ENCODE results near the gene C17orf114.

Gene C17orf114

GRCh38 chr17:4850246-4850645 lies 48.1 kb upstream of the C17orf114 start:
- no peak overlapping the region for H3K27ac ChIP-seq (ENCODE audit: low read length)
- no peak overlapping the region for H2AFZ ChIP-seq (ENCODE audit: low read depth, low read length)
- H4K20me1 ChIP-seq (ENCODE audit: insufficient read depth): no peaks in the 10 kb centered on the region
- TF ChIP-seq POLR2AphosphoS5 (IDR thresholded peaks at IDR 0.05): no peak
- no peak for TF ChIP-seq CTCF (IDR thresholded peaks at IDR 0.05; ENCODE audit: poor library complexity, severe bottlenecking)
- no peak for TF ChIP-seq REST (IDR thresholded peaks at IDR 0.05; ENCODE audit: borderline replicate concordance)
- no peak for TF ChIP-seq RAD21 (conservative IDR thresholded peaks at IDR 0.05)
- TF ChIP-seq TAF1 (IDR thresholded peaks at IDR 0.05; ENCODE audit: low read depth): no peak
- no peak for TF ChIP-seq EZH2 (IDR thresholded peaks at IDR 0.05; ENCODE audit: borderline replicate concordance, insufficient read depth, low read length, poor library complexity, severe bottlenecking)
- no peak for TF ChIP-seq SMC3 (conservative IDR thresholded peaks at IDR 0.05; ENCODE audit: poor library complexity)
- TF ChIP-seq MXI1 (conservative IDR thresholded peaks at IDR 0.05; ENCODE audit: poor library complexity, severe bottlenecking): no peak
- TF ChIP-seq EP300 (conservative IDR thresholded peaks at IDR 0.05; ENCODE audit: poor library complexity, severe bottlenecking): no peak
- H3K79me2 ChIP-seq (replicated peaks; ENCODE audit: insufficient read depth, low read length): peaks cover 6% of the 10 kb centered on the region
- no peak overlapping the region for H3K4me3 ChIP-seq (ENCODE audit: low read length)
- no peaks in the 10 kb centered on the region for H3F3A ChIP-seq (ENCODE audit: insufficient read depth, low read length, poor library complexity, severe bottlenecking)
- H3K4me2 ChIP-seq (ENCODE audit: low read length): no peak overlapping the region
- H3K9ac ChIP-seq (ENCODE audit: low read length): no peak overlapping the region
- no peaks in the 10 kb centered on the region for H3K27me3 ChIP-seq (ENCODE audit: insufficient read depth, low read depth, low read length)
- H3K36me3 ChIP-seq (ENCODE audit: insufficient read depth, low read length): no peaks in the 10 kb centered on the region
- no peaks in the 10 kb centered on the region for H3K9me2 ChIP-seq (ENCODE audit: insufficient read depth, low read length)
- H3K9me3 ChIP-seq (ENCODE audit: low read length): no peaks in the 10 kb centered on the region

- H3K27ac ChIP-seq (ENCODE audit: low read length): no peak overlapping the region
- no peak overlapping the region for H2AFZ ChIP-seq (ENCODE audit: low read depth, low read length)
- no peaks in the 10 kb centered on the region for H3K36me3 ChIP-seq (ENCODE audit: insufficient read depth, low read length)
- no peaks in the 10 kb centered on the region for H3K27me3 ChIP-seq (ENCODE audit: insufficient read depth, low read depth, low read length)
- H3K79me2 ChIP-seq (replicated peaks; ENCODE audit: insufficient read depth, low read length): peaks cover 16% of the 10 kb centered on the region
- H4K20me1 ChIP-seq (ENCODE audit: insufficient read depth): no peaks in the 10 kb centered on the region
- no peaks in the 10 kb centered on the region for H3K9me3 ChIP-seq (ENCODE audit: low read length)
- H3K4me3 ChIP-seq (ENCODE audit: low read length): no peak overlapping the region
- no peak overlapping the region for H3K4me2 ChIP-seq (ENCODE audit: low read length)
- no peak overlapping the region for H3K9ac ChIP-seq (ENCODE audit: low read length)
- H3F3A ChIP-seq (ENCODE audit: insufficient read depth, low read length, poor library complexity, severe bottlenecking): no peaks in the 10 kb centered on the region
- no peak for TF ChIP-seq CTCF (IDR thresholded peaks at IDR 0.05; ENCODE audit: poor library complexity, severe bottlenecking)
- no peaks in the 10 kb centered on the region for H3K9me2 ChIP-seq (ENCODE audit: insufficient read depth, low read length)
These were observed 46.9 kb upstream of the C17orf114 start for GRCh38 chr17:4849011-4849536.

All from neural cell (in vitro differentiated cells).